ENCODE measurements around the gene RBP2. TPM values are rescaled to one million over a fixed set of nuclear protein-coding genes. Genes with fewer than 3 reads are reported as not detected.

Gene RBP2
- total RNA-seq, 1 experiment from 2014 or later: not detected

GRCh38 chr3:139465636-139466035, 10.7 kb downstream of the RBP2 start:
- intact Hi-C loops (cut with micrococcal nuclease): no loop called here
- no peak for TF ChIP-seq CTCF (IDR thresholded peaks at IDR 0.05; ENCODE audit: unreplicated experiment)
- DNase-seq (ENCODE audit: unreplicated experiment): no peak
- no peaks in the 10 kb centered on the region for H3K4me1 Mint-ChIP-seq (ENCODE audit: insufficient read depth, unreplicated experiment)
- POLR2A ChIA-PET: interaction anchor here (0.7 kb wide), 1 partner anchor 16 kb away, joined by 3 read pairs; no protein-coding TSS in a partner anchor
- H3K4me3 Mint-ChIP-seq (ENCODE audit: unreplicated experiment): no peak overlapping the region
- BruUV-seq (replicated peaks): no TSS peak
- CTCF ChIA-PET: interaction anchor here (1.0 to 1.6 kb wide), 3 partner anchors 31 to 97 kb away, joined by 3 to 7 read pairs (median 4); no protein-coding TSS in a partner anchor
- no peak overlapping the region for H3K27ac Mint-ChIP-seq (ENCODE audit: low read depth, unreplicated experiment)
- H3K9me3 Mint-ChIP-seq (ENCODE audit: unreplicated experiment): no peaks in the 10 kb centered on the region
- H3K27me3 Mint-ChIP-seq (ENCODE audit: insufficient read depth, unreplicated experiment): no peaks in the 10 kb centered on the region
- H3K36me3 Mint-ChIP-seq (ENCODE audit: insufficient read depth, unreplicated experiment): no peaks in the 10 kb centered on the region

- intact Hi-C loops (cut with micrococcal nuclease): no loop called here
- H3K9me3 Mint-ChIP-seq (ENCODE audit: unreplicated experiment): no peaks in the 10 kb centered on the region
- no peak overlapping the region for H3K4me3 Mint-ChIP-seq (ENCODE audit: unreplicated experiment)
- no peak overlapping the region for H3K27ac Mint-ChIP-seq (ENCODE audit: low read depth, unreplicated experiment)
- no peaks in the 10 kb centered on the region for H3K27me3 Mint-ChIP-seq (ENCODE audit: insufficient read depth, unreplicated experiment)
- H3K36me3 Mint-ChIP-seq (ENCODE audit: insufficient read depth, unreplicated experiment): no peaks in the 10 kb centered on the region
- no peaks in the 10 kb centered on the region for H3K4me1 Mint-ChIP-seq (ENCODE audit: insufficient read depth, unreplicated experiment)
- CTCF ChIA-PET: interaction anchor here (0.6 to 1.2 kb wide), 2 partner anchors 37 to 327 kb away, joined by 4 to 5 read pairs; no protein-coding TSS in a partner anchor
- DNase-seq (ENCODE audit: unreplicated experiment): no peak
- no TSS peak for BruUV-seq (replicated peaks)
- no peak for TF ChIP-seq CTCF (IDR thresholded peaks at IDR 0.05; ENCODE audit: unreplicated experiment)
- POLR2A ChIA-PET: no interaction called here
Observed at GRCh38 chr3:139463466-139463865, 12.8 kb downstream of the RBP2 start.

GRCh38 chr3:139460529-139460928, 15.8 kb downstream of the RBP2 start:
- no peak overlapping the region for H3K4me3 Mint-ChIP-seq (ENCODE audit: unreplicated experiment)
- no peak for TF ChIP-seq CTCF (IDR thresholded peaks at IDR 0.05; ENCODE audit: unreplicated experiment)
- intact Hi-C loops (cut with micrococcal nuclease): no loop called here
- H3K27ac Mint-ChIP-seq (ENCODE audit: low read depth, unreplicated experiment): no peak overlapping the region
- DNase-seq (ENCODE audit: unreplicated experiment): no peak
- no peaks in the 10 kb centered on the region for H3K27me3 Mint-ChIP-seq (ENCODE audit: insufficient read depth, unreplicated experiment)
- POLR2A ChIA-PET: interaction anchor here (0.6 to 1.1 kb wide), 2 partner anchors 74 to 324 kb away, joined by 3 read pairs; no protein-coding TSS in a partner anchor
- no peaks in the 10 kb centered on the region for H3K9me3 Mint-ChIP-seq (ENCODE audit: unreplicated experiment)
- H3K4me1 Mint-ChIP-seq (ENCODE audit: insufficient read depth, unreplicated experiment): no peaks in the 10 kb centered on the region
- CTCF ChIA-PET: interaction anchor here (1.3 kb wide), 1 partner anchor 11 kb away, joined by 4 read pairs; no protein-coding TSS in a partner anchor
- BruUV-seq (replicated peaks): no TSS peak
- no peaks in the 10 kb centered on the region for H3K36me3 Mint-ChIP-seq (ENCODE audit: insufficient read depth, unreplicated experiment)

- no peak for TF ChIP-seq CTCF (IDR thresholded peaks at IDR 0.05; ENCODE audit: unreplicated experiment)
- no peaks in the 10 kb centered on the region for H3K27me3 Mint-ChIP-seq (ENCODE audit: insufficient read depth, unreplicated experiment)
- POLR2A ChIA-PET: interaction anchor here (0.6 to 1.1 kb wide), 2 partner anchors 74 to 325 kb away, joined by 3 read pairs; no protein-coding TSS in a partner anchor
- H3K4me1 Mint-ChIP-seq (ENCODE audit: insufficient read depth, unreplicated experiment): no peaks in the 10 kb centered on the region
- H3K27ac Mint-ChIP-seq (ENCODE audit: low read depth, unreplicated experiment): no peak overlapping the region
- CTCF ChIA-PET: interaction anchor here (0.6 to 1.3 kb wide), 2 partner anchors 12 kb away, joined by 4 read pairs; no protein-coding TSS in a partner anchor
- no peak for DNase-seq (ENCODE audit: unreplicated experiment)
- BruUV-seq (replicated peaks): no TSS peak
- no peak overlapping the region for H3K4me3 Mint-ChIP-seq (ENCODE audit: unreplicated experiment)
- no peaks in the 10 kb centered on the region for H3K9me3 Mint-ChIP-seq (ENCODE audit: unreplicated experiment)
- H3K36me3 Mint-ChIP-seq (ENCODE audit: insufficient read depth, unreplicated experiment): no peaks in the 10 kb centered on the region
- intact Hi-C loops (cut with micrococcal nuclease): no loop called here
Observed at GRCh38 chr3:139460076-139460475, 16.2 kb downstream of the RBP2 start.

Measured in MCF 10A (cell line).